Glomerular endothelial cell (primary cell): ENCODE data around the gene MBD4. TPM values are rescaled to one million over a fixed set of nuclear protein-coding genes. Genes with fewer than 3 reads are reported as not detected.
A peak's percentile ranks its signal among the peaks of the same experiment; 100 is the strongest.
"Not testable (repeated sequence)": the region's sequence is repeated elsewhere in the genome, so short reads cannot be mapped to it uniquely, and the experiment has no call there.

Source experiments
- DNase-seq: peaks from one replicate; pipeline ENCODE4 v3.0.0-alpha.2; 2011; ENCODE audit warnings: low read depth, low spot score; ENCODE audit errors: extremely low read depth
- total RNA-seq: library from RNA; depleted of rRNA; stranded (reverse); fragments of >200 nt; gene quantifications from 2 replicates; pipeline ENCODE4 v1.2.3, GENCODE V29; 2015

The MBD4 gene
- total RNA-seq, 1 donor from 2014 or later = 18.4 TPM

DNA sequence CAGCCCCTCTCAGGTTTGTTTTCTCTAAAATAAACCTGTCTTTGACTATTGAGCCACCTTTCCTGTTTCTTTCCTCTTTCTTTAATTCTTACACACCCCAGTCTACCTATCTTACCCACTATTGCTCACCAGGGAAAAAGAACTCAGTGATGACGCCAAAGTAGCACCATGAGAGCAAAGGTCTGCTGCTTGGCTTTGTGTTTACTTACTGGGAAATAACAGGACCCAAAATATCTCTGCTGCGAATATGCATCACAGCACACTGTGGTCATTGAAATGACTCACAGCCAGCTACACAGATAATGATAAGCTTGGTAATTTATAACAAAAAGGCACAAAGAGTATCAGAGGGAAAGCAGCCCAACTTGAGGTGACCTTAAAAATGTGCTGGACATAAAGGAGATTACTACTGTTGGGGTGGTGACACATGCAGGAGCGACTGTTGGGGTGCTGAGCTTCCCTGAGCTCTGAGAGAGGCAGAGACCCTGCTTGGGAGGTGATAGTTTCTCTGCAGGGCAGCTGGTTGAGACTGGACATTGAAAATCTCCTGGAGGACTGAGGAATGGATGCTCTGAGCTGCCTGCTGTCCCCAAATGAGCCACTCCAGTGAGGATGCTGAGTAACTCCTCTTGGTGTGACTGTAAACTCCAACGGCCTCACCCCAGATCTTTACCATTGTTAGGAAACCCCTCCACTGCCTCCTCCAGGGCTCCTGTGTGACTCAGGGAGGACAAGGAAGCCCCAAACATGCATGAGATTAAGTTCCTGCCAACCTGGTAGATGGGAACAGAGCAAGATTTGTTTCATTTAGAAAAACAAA, 25.9 kb downstream of the MBD4 start:
- DNase-seq = no peak

GRCh38 chr3:129413238-129413637, 26.5 kb downstream of the MBD4 start:
- not testable (repeated sequence) for DNase-seq

GRCh38 chr3:129412542-129413198, 27.1 kb downstream of the MBD4 start:
- no peak for DNase-seq

DNA sequence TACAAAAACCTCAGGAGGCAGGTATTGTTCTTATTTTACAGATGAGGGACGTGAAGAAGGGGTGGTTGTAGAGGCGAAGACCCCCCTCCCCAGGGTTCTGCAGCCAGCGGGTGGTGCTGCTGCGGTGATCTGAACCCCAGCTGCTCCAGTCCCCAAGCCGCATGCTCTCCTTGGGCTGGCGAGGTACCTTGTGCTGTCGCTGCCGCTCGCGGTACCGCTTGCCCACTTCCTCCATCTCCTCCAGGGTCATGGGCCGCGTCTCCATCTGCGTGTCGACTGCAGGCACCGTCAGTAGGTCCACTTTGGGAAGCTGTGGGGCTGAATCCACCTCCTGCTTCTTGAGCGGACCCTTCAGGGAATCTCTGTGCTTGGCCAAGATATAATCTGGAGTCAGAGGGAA, 28.8 kb downstream of the MBD4 start:
- DNase-seq = no peak

DNA sequence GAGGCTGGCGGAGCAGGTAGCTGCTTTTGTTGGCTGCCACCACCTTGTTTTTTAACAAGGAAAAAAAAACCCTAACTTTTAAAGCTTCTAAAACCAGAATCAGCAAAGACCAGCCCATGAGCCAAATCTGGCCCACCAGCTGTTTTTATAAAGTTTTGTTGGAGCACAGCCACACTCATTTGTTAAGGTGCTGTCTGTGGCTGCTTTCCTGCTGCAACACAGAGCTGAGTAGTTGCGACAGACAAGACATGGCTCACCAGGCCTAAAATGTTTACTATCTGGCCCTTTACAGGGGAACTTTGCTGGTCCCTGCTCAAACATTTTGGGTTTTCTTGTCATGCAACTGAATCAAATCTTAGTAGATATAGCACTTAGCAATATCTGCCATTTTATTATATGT, 30.2 kb downstream of the MBD4 start:
- DNase-seq = no peak

DNA sequence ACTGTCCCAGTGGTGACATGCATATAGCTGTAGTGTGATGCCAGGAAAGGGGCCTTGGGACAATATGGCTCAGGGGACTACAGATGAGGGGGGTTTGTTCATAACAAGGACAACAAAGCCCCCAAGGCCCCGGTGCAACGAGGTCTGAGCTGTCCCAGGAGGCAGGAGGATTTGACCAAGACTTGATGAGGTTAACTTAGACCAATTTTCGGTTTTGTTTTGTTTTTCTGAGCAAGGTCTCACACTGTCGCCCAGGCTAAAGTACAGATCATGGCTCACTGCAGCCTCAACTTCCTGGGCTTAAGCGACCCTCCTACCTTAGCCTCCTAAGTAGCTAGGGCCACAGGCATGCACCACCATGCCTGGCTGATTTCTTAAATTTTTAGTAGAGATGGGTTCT, 35.1 kb downstream of the MBD4 start:
- no peak for DNase-seq

- DNase-seq = no peak
Measured at GRCh38 chr3:129404130-129404529, 35.6 kb downstream of the MBD4 start.

- no peak for DNase-seq
Measured at GRCh38 chr3:129403450-129403849, 36.3 kb downstream of the MBD4 start.

DNA sequence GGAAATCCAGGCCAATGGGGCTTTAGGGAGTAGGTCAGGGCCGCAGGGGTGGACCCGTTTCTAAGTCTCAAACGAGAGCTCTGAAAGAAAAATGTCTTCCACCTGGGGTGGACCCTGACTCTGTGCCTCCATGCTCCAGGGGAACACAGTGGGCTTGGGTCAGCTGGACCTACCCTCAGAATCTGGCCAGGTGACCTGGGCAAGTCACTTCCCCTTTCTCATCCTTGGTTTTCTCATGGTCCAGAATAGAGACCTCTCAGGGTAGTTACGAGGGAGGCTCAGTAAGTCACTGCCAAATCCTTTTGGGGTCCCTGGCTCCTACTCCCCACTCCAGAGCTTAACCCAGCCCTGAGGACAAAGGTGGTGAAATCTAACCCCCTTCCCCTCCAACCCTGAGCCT, 37.1 kb downstream of the MBD4 start:
- no peak for DNase-seq

GRCh38 chr3:129402210-129402609, 37.5 kb downstream of the MBD4 start:
- DNase-seq = no peak

GRCh38 chr3:129399895-129400357, 39.8 kb downstream of the MBD4 start:
- DNase-seq = no peak

DNA sequence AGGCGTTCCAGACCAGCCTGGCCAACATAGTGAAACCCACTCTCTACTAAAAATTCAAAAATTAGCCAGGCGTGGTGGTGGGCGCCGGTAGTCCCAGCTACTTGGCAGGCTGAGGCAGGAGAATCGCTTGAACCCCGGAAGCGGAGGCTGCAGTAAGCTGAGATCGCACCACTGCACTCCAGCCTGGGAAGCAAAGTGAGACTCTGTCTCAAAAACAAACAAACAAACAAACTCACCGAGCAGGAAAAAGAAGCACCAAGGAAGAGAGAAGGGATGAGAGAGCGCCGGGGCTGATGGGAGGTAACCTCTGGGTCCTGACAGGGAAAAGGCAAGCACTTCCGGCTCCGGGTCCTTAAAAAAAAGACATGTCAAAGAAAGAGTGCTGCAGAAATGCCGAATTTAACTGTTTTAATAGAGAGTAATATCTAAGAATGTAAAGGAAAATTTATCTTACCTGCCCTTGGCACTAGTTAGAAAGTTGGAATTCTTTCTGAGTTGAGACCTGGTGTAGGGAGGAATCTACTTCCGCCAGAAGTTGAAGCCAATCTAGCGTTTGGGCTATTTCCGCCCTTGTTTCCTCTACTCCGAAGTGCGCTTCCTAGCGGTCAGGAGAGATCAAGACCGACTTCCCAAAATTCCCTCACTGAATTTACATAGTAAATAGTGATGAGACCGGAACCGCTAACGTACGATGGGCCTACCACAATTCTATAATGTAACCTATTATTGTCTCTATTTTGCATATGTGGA, 40.4 kb downstream of the MBD4 start:
- DNase-seq = peak; percentile 92

GRCh38 chr3:129398803-129399144, 41.0 kb downstream of the MBD4 start:
- no peak for DNase-seq

- not testable (repeated sequence) for DNase-seq
Measured at GRCh38 chr3:129393760-129394564, 45.8 kb downstream of the MBD4 start.

- DNase-seq = no peak
Measured at GRCh38 chr3:129393271-129393670, 46.5 kb downstream of the MBD4 start.

GRCh38 chr3:129392106-129392887, 47.5 kb downstream of the MBD4 start:
- DNase-seq = not testable (repeated sequence)

DNA sequence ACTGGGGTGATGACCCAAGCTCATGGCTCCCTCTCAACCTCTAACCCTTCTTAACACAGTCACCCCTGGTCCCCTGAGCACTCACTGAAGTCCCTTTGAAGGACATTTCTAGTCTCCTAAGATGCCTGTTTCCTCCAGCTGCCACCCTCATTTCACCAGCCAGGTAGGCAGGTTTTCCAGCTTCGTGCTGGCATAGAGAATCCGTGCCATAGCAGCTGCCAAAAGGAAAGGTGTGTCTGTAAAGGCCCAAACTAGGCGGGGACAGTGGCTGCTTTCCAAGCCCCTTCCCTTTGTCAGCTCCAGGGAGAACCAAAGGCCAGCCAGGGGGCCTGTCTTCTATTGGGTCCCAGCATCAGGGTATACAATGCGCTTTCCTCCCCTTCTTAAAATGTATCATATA, 48.2 kb downstream of the MBD4 start:
- DNase-seq = not testable (repeated sequence)

- DNase-seq = no peak
Measured at GRCh38 chr3:129389572-129389937, 50.2 kb downstream of the MBD4 start.

- peak; percentile 56 for DNase-seq
Measured at GRCh38 chr3:129388791-129389571, 50.8 kb downstream of the MBD4 start.
